Medulla oblongata (tissue), 1 donor: Measurements from ENCODE around the gene CEP19.

ENCODE experiments used
- DNase-seq: peaks from one replicate; pipeline ENCODE4 v3.0.0-alpha.2; 2015; ENCODE audit errors: extremely low spot score

CEP19 gene

DNA sequence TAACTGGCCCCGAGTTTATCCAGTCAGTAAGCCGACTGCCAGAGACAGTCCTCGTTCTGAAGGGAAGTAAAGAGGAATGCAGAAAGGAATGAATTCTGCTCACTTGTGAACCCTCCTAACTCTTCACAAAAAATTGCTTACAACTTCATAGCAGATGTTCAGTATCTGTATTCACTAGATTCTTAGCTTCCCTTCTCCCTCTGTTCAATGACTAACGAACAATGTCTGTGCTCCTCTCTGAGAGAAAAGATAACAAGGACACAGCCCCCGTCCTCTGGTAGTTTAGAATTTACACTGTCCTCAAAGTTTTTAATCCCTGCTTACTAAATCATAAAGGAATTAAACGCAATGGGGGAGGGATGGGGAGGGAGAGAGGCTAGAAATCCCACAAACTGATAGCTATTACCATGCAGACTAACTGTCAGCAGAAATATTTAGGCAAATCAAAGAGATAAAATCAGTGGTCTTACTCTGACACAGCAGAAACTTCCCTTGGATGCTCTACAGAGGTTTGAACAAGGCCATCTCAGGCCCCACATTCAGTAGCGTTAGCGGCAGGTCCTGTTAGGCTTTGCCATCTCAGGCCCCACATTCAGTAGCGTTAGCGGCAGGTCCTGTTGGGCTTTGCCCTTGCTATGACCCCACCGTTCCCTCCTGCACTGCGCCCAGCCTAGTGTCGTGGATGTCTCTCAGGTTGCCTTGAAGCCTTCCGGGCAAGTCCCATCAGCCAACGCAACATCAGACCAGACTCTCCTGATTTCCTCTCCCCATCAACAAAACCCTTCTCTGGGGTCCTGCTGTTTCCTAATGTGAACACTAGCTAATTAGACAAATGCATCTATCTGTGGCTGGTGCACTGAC is 49.1 kb downstream of the CEP19 start:
- no peak for DNase-seq

DNA sequence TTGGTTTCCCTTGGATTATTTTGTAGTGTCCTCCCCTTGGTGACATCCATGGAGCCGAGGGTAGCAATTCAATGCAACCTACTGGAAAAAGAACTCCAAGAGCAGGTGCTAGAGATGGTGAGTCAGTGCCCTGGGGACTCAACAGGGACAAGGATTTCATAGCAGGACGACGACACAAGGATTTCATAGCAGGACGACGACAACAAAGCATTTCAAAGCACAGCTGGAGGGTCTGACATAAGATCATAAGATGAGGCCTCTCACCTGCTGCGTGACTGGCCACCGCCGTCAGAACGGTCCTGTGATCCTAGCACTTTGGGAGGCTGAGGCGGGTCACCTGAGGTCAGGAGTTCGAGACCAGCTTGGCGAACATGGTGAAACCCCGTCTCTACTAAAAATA is 50.0 kb downstream of the CEP19 start:
- no peak for DNase-seq

DNA sequence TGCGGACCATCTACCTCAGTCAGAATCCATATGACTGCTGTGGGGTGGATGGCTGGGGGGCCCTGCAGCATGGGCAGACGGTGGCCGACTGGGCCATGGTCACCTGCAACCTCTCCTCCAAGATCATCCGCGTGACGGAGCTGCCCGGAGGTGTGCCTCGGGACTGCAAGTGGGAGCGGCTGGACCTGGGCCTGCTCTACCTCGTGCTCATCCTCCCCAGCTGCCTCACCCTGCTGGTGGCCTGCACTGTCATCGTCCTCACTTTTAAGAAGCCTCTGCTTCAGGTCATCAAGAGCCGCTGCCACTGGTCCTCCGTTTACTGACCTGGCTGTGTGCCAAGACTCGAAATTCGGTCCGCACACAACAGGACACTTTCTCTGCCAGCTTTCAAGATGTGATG is 50.6 kb downstream of the CEP19 start:
- DNase-seq = no peak

DNA sequence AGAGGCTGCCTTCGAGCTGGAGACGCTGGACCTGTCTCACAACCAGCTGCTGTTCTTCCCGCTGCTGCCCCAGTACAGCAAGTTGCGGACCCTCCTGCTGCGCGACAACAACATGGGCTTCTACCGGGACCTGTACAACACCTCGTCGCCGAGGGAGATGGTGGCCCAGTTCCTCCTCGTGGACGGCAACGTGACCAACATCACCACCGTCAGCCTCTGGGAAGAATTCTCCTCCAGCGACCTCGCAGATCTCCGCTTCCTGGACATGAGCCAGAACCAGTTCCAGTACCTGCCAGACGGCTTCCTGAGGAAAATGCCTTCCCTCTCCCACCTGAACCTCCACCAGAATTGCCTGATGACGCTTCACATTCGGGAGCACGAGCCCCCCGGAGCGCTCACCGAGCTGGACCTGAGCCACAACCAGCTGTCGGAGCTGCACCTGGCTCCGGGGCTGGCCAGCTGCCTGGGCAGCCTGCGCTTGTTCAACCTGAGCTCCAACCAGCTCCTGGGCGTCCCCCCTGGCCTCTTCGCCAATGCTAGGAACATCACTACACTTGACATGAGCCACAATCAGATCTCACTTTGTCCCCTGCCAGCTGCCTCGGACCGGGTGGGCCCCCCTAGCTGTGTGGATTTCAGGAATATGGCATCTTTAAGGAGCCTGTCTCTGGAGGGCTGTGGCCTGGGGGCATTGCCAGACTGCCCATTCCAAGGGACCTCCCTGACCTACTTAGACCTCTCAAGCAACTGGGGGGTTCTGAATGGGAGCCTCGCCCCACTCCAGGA is 51.5 kb downstream of the CEP19 start:
- no peak for DNase-seq

DNA sequence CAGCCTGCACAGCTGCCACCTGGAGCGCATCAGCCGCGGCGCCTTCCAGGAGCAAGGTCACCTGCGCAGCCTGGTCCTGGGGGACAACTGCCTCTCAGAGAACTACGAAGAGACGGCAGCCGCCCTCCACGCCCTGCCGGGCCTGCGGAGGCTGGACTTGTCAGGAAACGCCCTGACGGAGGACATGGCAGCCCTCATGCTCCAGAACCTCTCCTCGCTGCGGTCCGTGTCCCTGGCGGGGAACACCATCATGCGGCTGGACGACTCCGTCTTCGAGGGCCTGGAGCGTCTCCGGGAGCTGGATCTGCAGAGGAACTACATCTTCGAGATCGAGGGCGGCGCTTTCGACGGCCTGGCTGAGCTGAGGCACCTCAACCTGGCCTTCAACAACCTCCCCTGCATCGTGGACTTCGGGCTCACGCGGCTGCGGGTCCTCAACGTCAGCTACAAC is 52.1 kb downstream of the CEP19 start:
- DNase-seq = no peak
